GM12874 (cell line): ENCODE data around the gene TCF21.

ENCODE experiments used
- CTCF ChIP-seq: IDR thresholded peaks from 2 replicates; pipeline ENCODE4 v1.5.1; 2011; ENCODE audit warnings: low read depth, mild to moderate bottlenecking, control low read depth, low read length, moderate library complexity; ENCODE audit not compliant: insufficient read depth

The TCF21 gene

DNA sequence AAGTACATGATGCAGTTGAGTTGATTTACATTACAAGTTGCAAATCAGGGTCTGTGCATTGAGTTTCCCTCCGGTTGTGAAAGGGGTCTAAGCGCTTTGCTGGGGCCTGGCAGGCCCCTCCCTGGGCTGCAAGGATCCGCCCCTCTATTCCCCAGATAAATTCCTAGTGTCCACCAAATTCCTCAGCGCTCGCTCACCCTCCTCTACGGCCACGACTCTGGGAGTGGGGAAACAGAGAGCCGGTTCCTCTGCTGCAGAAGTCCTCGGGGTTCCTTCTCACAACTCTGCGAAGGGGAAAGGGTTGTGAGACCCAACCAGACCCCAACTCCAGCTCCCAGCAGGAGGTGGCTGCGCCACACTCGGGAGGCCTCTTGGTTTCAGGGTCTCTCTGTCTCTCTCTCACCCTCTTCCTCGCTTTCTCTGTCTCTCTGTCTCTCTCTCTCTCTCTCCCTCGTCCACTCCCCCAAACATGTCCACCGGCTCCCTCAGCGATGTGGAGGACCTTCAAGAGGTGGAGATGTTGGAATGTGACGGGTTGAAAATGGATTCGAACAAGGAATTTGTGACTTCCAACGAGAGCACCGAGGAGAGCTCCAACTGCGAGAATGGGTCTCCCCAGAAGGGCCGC is at the start of gene TCF21:
Gene TCF21 (plus strand): TSS at position 185 of the 628 bp plus-strand sequence. CDS start 285 bp downstream, at position 470.
- TF ChIP-seq CTCF, result no peak

DNA sequence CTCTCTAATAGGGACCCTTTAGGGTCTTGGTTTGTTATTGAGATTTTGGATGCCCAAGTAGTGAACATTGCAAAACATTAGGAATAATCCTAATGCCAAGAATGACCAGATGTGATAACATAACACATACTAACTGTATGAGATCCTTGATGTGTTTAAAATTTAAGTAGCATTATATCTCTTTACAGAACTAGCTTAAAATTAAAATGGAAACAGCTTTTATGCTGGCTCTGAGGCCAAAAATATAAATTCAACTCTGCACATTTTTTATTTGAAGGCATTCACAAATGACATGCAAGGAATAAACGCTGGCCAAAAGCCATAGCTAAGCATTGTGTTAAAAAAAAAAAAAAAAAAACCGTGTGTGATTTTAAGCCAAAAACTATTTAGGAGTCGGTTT is 47.7 kb upstream of the TCF21 start:
- TF ChIP-seq CTCF, result no peak

DNA sequence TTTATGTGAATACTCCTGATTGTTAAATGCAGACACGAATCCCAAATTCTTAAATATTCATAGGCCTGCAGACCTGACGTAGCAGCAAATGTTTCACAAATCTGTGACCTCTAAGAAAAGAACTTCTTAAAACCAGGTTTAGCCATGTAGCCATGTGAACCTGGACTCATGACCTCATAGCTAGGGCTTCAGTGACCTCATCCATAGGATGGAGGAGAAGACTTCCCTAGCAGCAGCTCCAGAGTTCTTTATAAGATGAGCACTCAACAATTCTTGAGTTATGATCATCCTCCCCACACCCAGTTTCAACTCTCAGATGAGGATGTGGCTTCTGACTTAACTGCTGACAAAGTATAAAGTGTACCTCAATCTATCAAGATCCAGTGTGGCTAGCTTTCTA is 45.8 kb upstream of the TCF21 start:
- TF ChIP-seq CTCF, result no peak

DNA sequence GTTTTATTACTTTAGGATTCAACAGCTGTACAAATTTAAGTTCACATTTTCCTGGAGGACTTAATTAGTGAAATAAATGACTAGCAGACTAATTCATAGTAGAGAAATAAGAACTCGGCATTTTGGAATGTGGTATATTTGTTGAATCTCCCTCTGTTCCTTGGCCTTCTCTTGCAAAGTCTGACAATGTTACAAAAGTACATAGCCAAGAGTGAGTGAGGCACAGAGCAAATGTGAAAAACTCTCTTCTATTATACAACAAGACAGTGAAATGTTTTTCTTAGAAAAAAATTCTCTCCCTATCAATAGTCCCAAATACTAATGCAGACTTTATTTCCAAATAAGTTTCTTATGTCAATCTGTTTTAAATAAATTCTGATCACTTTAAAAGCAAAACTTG is 44.2 kb upstream of the TCF21 start:
- no peak for TF ChIP-seq CTCF

- TF ChIP-seq CTCF, result no peak
These were observed 34.9 kb upstream of the TCF21 start for GRCh38 chr6:133854041-133854363.

DNA sequence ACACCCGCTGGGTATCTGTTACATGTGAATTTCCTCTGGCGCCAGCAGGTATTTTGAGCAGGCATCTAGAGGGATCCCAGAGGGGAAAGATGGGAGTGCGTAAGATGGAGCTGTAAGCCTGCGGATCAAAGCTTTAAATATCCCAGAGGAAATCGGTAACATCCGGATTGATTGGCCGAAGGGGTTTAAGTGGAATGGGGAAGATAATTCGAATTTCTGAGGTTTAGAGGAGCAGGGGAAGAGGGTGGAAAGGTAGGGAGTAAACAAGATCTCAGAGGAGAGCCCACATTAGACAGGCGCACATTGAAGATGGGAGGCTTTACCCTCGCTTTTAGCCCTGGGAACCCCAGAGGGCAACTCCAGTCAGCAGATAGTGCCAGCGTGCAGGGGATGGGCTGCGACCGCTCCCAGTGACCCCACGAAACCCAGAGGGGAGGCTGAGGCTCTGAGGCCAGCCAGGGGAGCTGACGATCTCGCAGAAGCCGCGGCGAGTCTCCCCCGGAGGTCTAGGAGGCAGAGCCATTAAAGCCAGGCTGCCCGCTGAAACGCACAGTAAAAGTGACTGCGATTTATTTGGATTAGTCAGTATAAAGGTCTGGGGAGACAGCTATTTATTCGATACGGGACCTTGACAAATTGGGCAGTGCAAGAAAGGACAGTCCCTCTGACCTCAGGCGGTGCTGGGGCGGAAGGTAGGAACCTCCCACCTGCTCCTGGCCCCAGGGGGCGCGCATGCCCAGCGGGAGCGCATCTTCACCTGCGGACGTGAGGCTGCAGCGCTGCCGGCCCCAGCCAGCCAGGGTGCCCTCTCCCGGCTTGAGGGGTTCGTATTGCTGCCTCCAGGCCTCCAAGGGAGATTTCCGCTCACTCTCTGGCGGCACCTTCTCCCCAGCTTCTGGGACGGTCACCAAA is 34.3 kb upstream of the TCF21 start:
- TF ChIP-seq CTCF, result no peak

- no peak for TF ChIP-seq CTCF
These were observed 33.5 kb upstream of the TCF21 start for GRCh38 chr6:133855276-133855990.
